HEK293 (cell line): ENCODE measurements around the gene DPEP2.

Experiments used
- CTCF ChIA-PET: fragments of 350-600 bp; formaldehyde crosslinking; extraction: SDS; loops from one replicate; lab custom pipeline; 2021; ENCODE audit warnings: antibody characterized with exemption; lab: Yijun Ruan, JAX
- POLR2A ChIA-PET: fragments of 300-600 bp; formaldehyde crosslinking; extraction: SDS; loops from one replicate; lab custom pipeline; 2020; ENCODE audit warnings: antibody characterized with exemption, inconsistent platforms; lab: Yijun Ruan, JAX
- H3K27ac ChIP-seq: fragments of 200-500 bp; sonication (Bioruptor generic); 2 replicates; pipeline ENCODE4 v1.5.1; 2014; ENCODE audit warnings: low read depth, low read length, control low read depth, inconsistent platforms; ENCODE audit errors: extremely low read depth
- H3K36me3 ChIP-seq, 2 experiments: fragments of 200-500 bp in 1 of 2; sonication (Bioruptor generic) in 1 of 2; 1 replicate in 1 of 2; 2 replicates in 1 of 2; pipeline ENCODE4 v1.5.1; 2014 to 2017; ENCODE audit warnings: inconsistent platforms in 2 of 2, low read length in 2 of 2; ENCODE audit not compliant: control insufficient read depth in 2 of 2, insufficient read depth in 1 of 2
- H3K4me1 ChIP-seq: fragments of 200-500 bp; sonication (Bioruptor generic); 2 replicates; pipeline ENCODE4 v1.5.1; 2014; ENCODE audit warnings: mild to moderate bottlenecking, low read length, inconsistent platforms; ENCODE audit not compliant: control insufficient read depth, insufficient read depth
- H3K4me3 ChIP-seq: 2 replicates; pipeline ENCODE4 v1.5.1; 2011; ENCODE audit warnings: low read depth, mild to moderate bottlenecking, control low read depth, low read length, moderate library complexity
- H3K9me3 ChIP-seq: fragments of 200-500 bp; sonication (Bioruptor generic); 2 replicates; pipeline ENCODE4 v1.5.1; 2014; ENCODE audit warnings: low read depth, low read length, inconsistent platforms; ENCODE audit not compliant: control insufficient read depth, insufficient read depth
- GLIS1 ChIP-seq: fragments of 450-650 bp; formaldehyde crosslinking; IDR thresholded peaks from 2 replicates; pipeline ENCODE4 v1.5.1; 2016; ENCODE audit warnings: missing biosample characterization, missing genetic modification characterization
- KLF7 ChIP-seq: fragments of 450-650 bp; formaldehyde crosslinking; IDR thresholded peaks from 2 replicates; pipeline ENCODE4 v1.5.1; 2016; ENCODE audit warnings: missing biosample characterization, missing genetic modification characterization, borderline replicate concordance
- MEIS1 ChIP-seq: sonication (generic); formaldehyde crosslinking; IDR thresholded peaks from 2 replicates; pipeline ENCODE4 v1.8.1; 2022; ENCODE audit warnings: missing genetic modification reagents, mild to moderate bottlenecking, borderline replicate concordance
- RBAK ChIP-seq: fragments of 450-650 bp; formaldehyde crosslinking; IDR thresholded peaks from 2 replicates; pipeline ENCODE4 v1.5.1; 2016; ENCODE audit warnings: missing biosample characterization, missing genetic modification characterization
- REPIN1 ChIP-seq: fragments of 450-650 bp; formaldehyde crosslinking; IDR thresholded peaks from 2 replicates; pipeline ENCODE4 v1.5.1; 2017; ENCODE audit warnings: missing biosample characterization, missing genetic modification characterization, low read depth
- SETDB1 ChIP-seq: IDR thresholded peaks from one replicate; pipeline ENCODE4 v1.6.1; 2017; ENCODE audit warnings: mild to moderate bottlenecking, low read length, moderate library complexity, mixed read lengths; ENCODE audit not compliant: insufficient read length
- SP2 ChIP-seq: fragments of 450-650 bp; formaldehyde crosslinking; IDR thresholded peaks from 2 replicates; pipeline ENCODE4 v1.5.1; 2016; ENCODE audit warnings: missing biosample characterization, missing genetic modification characterization
- SP7 ChIP-seq: fragments of 450-650 bp; formaldehyde crosslinking; IDR thresholded peaks from 2 replicates; pipeline ENCODE4 v1.5.1; 2016; ENCODE audit warnings: missing biosample characterization, missing genetic modification characterization
- YY1 ChIP-seq: fragments of 450-650 bp; formaldehyde crosslinking; IDR thresholded peaks from 2 replicates; pipeline ENCODE4 v1.5.1; 2018; ENCODE audit warnings: missing biosample characterization, missing genetic modification characterization
- ZBTB49 ChIP-seq: fragments of 450-650 bp; formaldehyde crosslinking; IDR thresholded peaks from 2 replicates; pipeline ENCODE4 v1.5.1; 2016; ENCODE audit warnings: missing biosample characterization, missing genetic modification characterization, low read depth
- ZEB2 ChIP-seq: fragments of 450-650 bp; formaldehyde crosslinking; IDR thresholded peaks from 2 replicates; pipeline ENCODE4 v1.5.1; 2016; ENCODE audit warnings: missing biosample characterization, missing genetic modification characterization
- ZFP41 ChIP-seq: fragments of 450-650 bp; formaldehyde crosslinking; IDR thresholded peaks from 2 replicates; pipeline ENCODE4 v1.5.1; 2016; ENCODE audit warnings: missing biosample characterization, missing genetic modification characterization, borderline replicate concordance
- ZFP69B ChIP-seq: fragments of 450-650 bp; formaldehyde crosslinking; IDR thresholded peaks from 2 replicates; pipeline ENCODE4 v1.5.1; 2016; ENCODE audit warnings: missing biosample characterization, missing genetic modification characterization
- ZNF157 ChIP-seq: fragments of 450-650 bp; formaldehyde crosslinking; IDR thresholded peaks from 2 replicates; pipeline ENCODE4 v1.5.1; 2016; ENCODE audit warnings: missing biosample characterization, missing genetic modification characterization
- ZNF174 ChIP-seq: fragments of 450-650 bp; formaldehyde crosslinking; IDR thresholded peaks from 2 replicates; pipeline ENCODE4 v1.5.0; 2017; ENCODE audit warnings: missing biosample characterization, mild to moderate bottlenecking, missing genetic modification characterization
- ZNF184 ChIP-seq: fragments of 450-650 bp; IDR thresholded peaks from 2 replicates; pipeline ENCODE4 v1.5.1; 2018; ENCODE audit warnings: missing biosample characterization, mild to moderate bottlenecking, missing genetic modification characterization
- ZNF211 ChIP-seq: fragments of 450-650 bp; formaldehyde crosslinking; IDR thresholded peaks from 2 replicates; pipeline ENCODE4 v1.5.1; 2016; ENCODE audit warnings: low read depth, missing biosample characterization, missing genetic modification characterization
- ZNF223 ChIP-seq: fragments of 450-650 bp; formaldehyde crosslinking; IDR thresholded peaks from 2 replicates; pipeline ENCODE4 v1.5.1; 2016; ENCODE audit warnings: missing biosample characterization, missing genetic modification characterization
- ZNF23 ChIP-seq: fragments of 450-650 bp; formaldehyde crosslinking; IDR thresholded peaks from 2 replicates; pipeline ENCODE4 v1.5.1; 2016; ENCODE audit warnings: missing biosample characterization, missing genetic modification characterization, borderline replicate concordance
- ZNF24 ChIP-seq: fragments of 450-650 bp; formaldehyde crosslinking; IDR thresholded peaks from 2 replicates; pipeline ENCODE4 v1.5.1; 2016; ENCODE audit warnings: missing biosample characterization, missing genetic modification characterization
- ZNF274 ChIP-seq, 2 experiments: fragments of 200-500 bp in 1 of 2; fragments of 450-650 bp in 1 of 2; sonication (Bioruptor generic) in 1 of 2; formaldehyde crosslinking in 1 of 2; IDR thresholded peaks; 2 replicates each; pipeline versions ENCODE4 v1.5.1 to v1.6.1; 2014 to 2016; ENCODE audit warnings: borderline replicate concordance in 1 of 2, inconsistent platforms in 1 of 2, low read length in 1 of 2, missing biosample characterization in 1 of 2, missing genetic modification characterization in 1 of 2
- ZNF335 ChIP-seq: fragments of 450-650 bp; formaldehyde crosslinking; conservative IDR thresholded peaks from 2 replicates; pipeline ENCODE4 v1.5.1; 2016; ENCODE audit warnings: missing biosample characterization, missing genetic modification characterization
- ZNF341 ChIP-seq: fragments of 450-650 bp; formaldehyde crosslinking; IDR thresholded peaks from 2 replicates; pipeline ENCODE4; 2016; ENCODE audit warnings: low read depth, missing biosample characterization, missing genetic modification characterization
- ZNF366 ChIP-seq: fragments of 450-650 bp; formaldehyde crosslinking; conservative IDR thresholded peaks from 2 replicates; pipeline ENCODE4 v1.5.1; 2016; ENCODE audit warnings: missing biosample characterization, missing genetic modification characterization
- ZNF433 ChIP-seq: fragments of 450-650 bp; formaldehyde crosslinking; IDR thresholded peaks from 2 replicates; pipeline ENCODE4 v1.5.1; 2016; ENCODE audit warnings: missing biosample characterization, missing genetic modification characterization, low read depth
- ZNF501 ChIP-seq: fragments of 450-650 bp; formaldehyde crosslinking; IDR thresholded peaks from 2 replicates; pipeline ENCODE4 v1.5.1; 2016; ENCODE audit warnings: missing biosample characterization, missing genetic modification characterization
- ZNF530 ChIP-seq: fragments of 450-650 bp; formaldehyde crosslinking; IDR thresholded peaks from 2 replicates; pipeline ENCODE4 v1.5.1; 2016; ENCODE audit warnings: low read depth, missing biosample characterization, missing genetic modification characterization
- ZNF544 ChIP-seq: fragments of 450-650 bp; formaldehyde crosslinking; IDR thresholded peaks from 2 replicates; pipeline ENCODE4 v1.5.0; 2017; ENCODE audit warnings: missing biosample characterization, missing genetic modification characterization
- ZNF610 ChIP-seq: fragments of 450-650 bp; formaldehyde crosslinking; IDR thresholded peaks from 2 replicates; pipeline ENCODE4 v1.5.1; 2016; ENCODE audit warnings: missing biosample characterization, missing genetic modification characterization, borderline replicate concordance
- ZNF654 ChIP-seq: fragments of 450-650 bp; formaldehyde crosslinking; IDR thresholded peaks from 2 replicates; pipeline ENCODE4 v1.5.1; 2016; ENCODE audit warnings: low read depth, missing biosample characterization, missing genetic modification characterization
- ZNF677 ChIP-seq: fragments of 450-650 bp; IDR thresholded peaks from 2 replicates; pipeline ENCODE4 v1.5.0; 2018; ENCODE audit warnings: missing biosample characterization, mild to moderate bottlenecking, missing genetic modification characterization, moderate library complexity
- ZNF707 ChIP-seq: fragments of 450-650 bp; formaldehyde crosslinking; IDR thresholded peaks from 2 replicates; pipeline ENCODE4 v1.5.1; 2016; ENCODE audit warnings: missing biosample characterization, missing genetic modification characterization
- ZNF777 ChIP-seq: fragments of 450-650 bp; formaldehyde crosslinking; IDR thresholded peaks from 2 replicates; pipeline ENCODE4 v1.5.1; 2017; ENCODE audit warnings: missing biosample characterization, missing genetic modification characterization, borderline replicate concordance
- ZNF837 ChIP-seq: fragments of 450-650 bp; formaldehyde crosslinking; IDR thresholded peaks from 2 replicates; pipeline ENCODE4 v1.5.1; 2016; ENCODE audit warnings: missing biosample characterization, missing genetic modification characterization
- ZSCAN16 ChIP-seq: fragments of 450-650 bp; formaldehyde crosslinking; IDR thresholded peaks from 2 replicates; pipeline ENCODE4 v1.5.1; 2016; ENCODE audit warnings: missing biosample characterization, missing genetic modification characterization
- ZSCAN23 ChIP-seq: fragments of 450-650 bp; formaldehyde crosslinking; IDR thresholded peaks from 2 replicates; pipeline ENCODE4 v1.5.1; 2016; ENCODE audit warnings: missing biosample characterization, missing genetic modification characterization
- TF ChIP-seq, protein P1 (sequence below): fragments of 450-650 bp; formaldehyde crosslinking; optimal IDR thresholded peaks from 2 replicates; pipeline ENCODE3; 2016; ENCODE audit warnings: missing biosample characterization, mild to moderate bottlenecking, missing genetic modification characterization

Gene DPEP2

GRCh38 chr16:67967183-67967957, 31.9 kb downstream of the DPEP2 start:
- peak overlapping the region; percentile 80; the same call in 1 of the 2 replicates for H3K27ac ChIP-seq
- peak overlapping the region; percentile 68 for H3K4me3 ChIP-seq
- H3K36me3 ChIP-seq, result peaks cover 0 to 37% of the 10 kb centered on the region in 2 experiments; a peak in 2 of 3 replicates
- H3K9me3 ChIP-seq, result no peaks in the 10 kb centered on the region
- H3K4me1 ChIP-seq, result no peaks in the 10 kb centered on the region; the same call in none of the 2 replicates
- CTCF ChIA-PET, result interaction anchor here (0.6 to 1.2 kb wide), 4 partner anchors 19 to 127 kb away, joined by 3 to 6 read pairs (median 4); no protein-coding TSS in a partner anchor
- POLR2A ChIA-PET, result interaction anchor here (0.6 to 2.3 kb wide), 11 partner anchors 16 to 277 kb away, joined by 3 to 13 read pairs (median 6); partner anchors contain the start of genes DDX28, DUS2, PLA2G15 and PSMB10
- TF ChIP-seq REPIN1 (tag by site-specific recombination) (no peak), ZNF157 (no peak), ZFP41 (tag by site-specific recombination) (no peak), ZNF433 (no peak), ZNF274 (IDR thresholded peaks at IDR 0.05; ENCODE audit: low read length) (no peak), ZNF274 (tag by site-specific recombination; IDR thresholded peaks at IDR 0.05; ENCODE audit: borderline replicate concordance) (no peak), RBAK (no peak), ZNF335 (tag by site-specific recombination) (peak; percentile 49; the same call in 1 of the 2 replicates), ZNF366 (tag by site-specific recombination) (no peak), ZNF530 (tag by site-specific recombination) (no peak), ZNF211 (tag by site-specific recombination) (no peak), ZNF777 (tag by site-specific recombination) (no peak), ZSCAN23 (tag by site-specific recombination) (no peak), ZNF654 (tag by site-specific recombination) (no peak), ZNF677 (tag by site-specific recombination) (peak; percentile 35; the same call in 1 of the 2 replicates), ZNF23 (tag by site-specific recombination) (no peak), ZNF223 (tag by site-specific recombination) (no peak), ZBTB49 (no peak), ZNF341 (tag by site-specific recombination) (peak; percentile 60), SP2 (tag by site-specific recombination) (peak; percentile 29; the same call in 1 of the 2 replicates), SETDB1 (no peak), ZNF174 (no peak), ZNF184 (tag by site-specific recombination) (no peak), ZNF610 (tag by site-specific recombination) (no peak), ZFP69B (no peak), ZEB2 (no peak), GLIS1 (tag by site-specific recombination) (peak; percentile 56), SP7 (no peak), MEIS1 (CRISPR knock-in tag) (no peak), ZNF501 (tag by site-specific recombination) (no peak), ZNF707 (tag by site-specific recombination) (no peak), ZNF837 (no peak), ZNF544 (no peak), KLF7 (tag by site-specific recombination) (no peak), ZNF24 (tag by site-specific recombination) (no peak), ZSCAN16 (no peak), YY1 (no peak)
- TF ChIP-seq, protein P1, sequence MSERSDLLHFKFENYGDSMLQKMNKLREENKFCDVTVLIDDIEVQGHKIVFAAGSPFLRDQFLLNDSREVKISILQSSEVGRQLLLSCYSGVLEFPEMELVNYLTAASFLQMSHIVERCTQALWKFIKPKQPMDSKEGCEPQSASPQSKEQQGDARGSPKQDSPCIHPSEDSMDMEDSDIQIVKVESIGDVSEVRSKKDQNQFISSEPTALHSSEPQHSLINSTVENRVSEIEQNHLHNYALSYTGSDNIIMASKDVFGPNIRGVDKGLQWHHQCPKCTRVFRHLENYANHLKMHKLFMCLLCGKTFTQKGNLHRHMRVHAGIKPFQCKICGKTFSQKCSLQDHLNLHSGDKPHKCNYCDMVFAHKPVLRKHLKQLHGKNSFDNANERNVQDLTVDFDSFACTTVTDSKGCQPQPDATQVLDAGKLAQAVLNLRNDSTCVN, result no peak
